GM19099 (cell line): ENCODE data around the gene IL33.

ENCODE experiments used
- POLR2A ChIP-seq: IDR thresholded peaks from 3 replicates; pipeline ENCODE4 v1.6.1; 2011; ENCODE audit warnings: low read depth; ENCODE audit not compliant: insufficient read length; ENCODE audit errors: extremely low read depth

IL33 gene

DNA sequence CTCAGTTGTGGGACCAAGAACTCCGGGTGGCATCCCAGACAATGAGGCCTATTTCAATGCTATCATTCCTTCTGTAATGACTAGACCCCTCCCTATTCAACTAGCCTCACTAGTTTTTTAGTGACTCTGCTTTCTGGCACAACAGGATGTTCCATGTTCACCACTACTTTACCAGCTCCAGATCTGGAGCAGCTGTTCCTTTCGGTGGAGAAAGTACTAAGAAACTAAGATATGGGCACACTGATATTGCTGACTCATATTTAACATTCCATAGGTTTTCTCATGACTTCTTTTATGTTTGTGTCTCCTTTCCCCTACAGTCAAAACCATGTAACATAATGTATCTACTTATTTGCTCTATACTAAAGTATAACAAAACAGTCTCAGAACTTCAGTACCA is 24.1 kb downstream of the IL33 start:
- TF ChIP-seq POLR2A: no peak

DNA sequence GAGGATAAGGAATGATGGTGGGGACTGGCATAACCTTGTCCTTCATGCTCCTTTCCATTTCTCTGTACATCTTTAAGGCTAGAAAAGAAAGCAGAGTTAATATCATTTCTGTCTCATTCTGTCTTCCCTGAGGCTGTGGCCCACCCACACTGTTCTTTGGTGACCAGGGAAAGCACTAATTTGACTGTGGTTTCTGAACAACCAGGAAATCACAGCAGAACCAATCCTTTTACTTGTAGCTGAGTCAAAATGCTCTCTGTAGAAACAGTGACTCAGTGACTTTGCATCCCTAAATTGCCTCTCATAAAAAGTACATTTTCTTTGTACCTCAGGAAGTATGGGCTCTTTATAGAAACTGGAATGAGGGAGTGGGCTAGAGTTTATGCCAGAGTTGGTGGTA is 28.1 kb downstream of the IL33 start:
- no peak for TF ChIP-seq POLR2A

DNA sequence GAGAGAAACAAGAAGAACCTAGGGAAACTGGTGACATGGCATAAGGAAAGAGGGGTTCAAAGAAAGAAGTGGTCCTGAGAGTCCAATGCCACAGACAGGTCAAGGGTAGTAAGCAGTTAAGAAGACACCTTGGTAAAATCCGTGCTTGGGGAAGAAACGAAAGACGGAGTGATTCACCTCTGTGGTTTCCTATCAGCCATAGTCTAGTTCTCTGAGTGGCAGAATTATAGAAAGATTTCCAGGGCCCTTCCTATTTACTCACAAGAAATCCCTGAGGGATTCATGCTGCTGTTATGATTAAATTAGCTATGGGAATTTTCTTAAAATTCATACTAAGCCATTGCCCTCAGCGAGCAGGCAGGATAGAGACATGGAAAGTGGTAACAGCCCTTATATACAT is 31.7 kb downstream of the IL33 start:
- no peak for TF ChIP-seq POLR2A

DNA sequence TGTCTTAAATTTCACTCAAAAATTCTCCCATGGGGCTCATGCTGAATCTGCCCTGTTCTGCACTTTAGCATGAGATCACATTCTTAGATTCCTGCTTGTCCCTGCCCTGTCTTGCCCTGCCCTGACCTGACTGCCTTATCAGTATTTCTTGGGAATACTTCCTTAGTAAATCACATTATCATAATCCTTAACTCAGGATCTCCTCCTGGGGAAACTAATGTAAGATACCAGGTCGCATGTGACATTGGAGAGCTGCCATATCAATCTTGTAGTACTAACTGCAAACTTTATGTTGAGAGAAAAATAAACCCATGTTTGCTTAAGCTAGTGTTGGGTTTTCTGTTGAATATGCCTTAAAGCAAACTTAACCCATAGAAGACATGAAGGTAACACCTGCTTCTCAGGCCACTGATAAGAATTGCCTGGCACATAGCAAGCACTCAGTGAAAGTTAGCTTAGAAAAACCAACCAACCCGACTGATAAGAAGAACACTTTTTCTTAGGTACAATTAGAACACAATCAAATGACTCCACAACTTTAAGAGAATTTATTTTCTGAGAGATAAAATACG is 53.3 kb downstream of the IL33 start:
- no peak for TF ChIP-seq POLR2A

DNA sequence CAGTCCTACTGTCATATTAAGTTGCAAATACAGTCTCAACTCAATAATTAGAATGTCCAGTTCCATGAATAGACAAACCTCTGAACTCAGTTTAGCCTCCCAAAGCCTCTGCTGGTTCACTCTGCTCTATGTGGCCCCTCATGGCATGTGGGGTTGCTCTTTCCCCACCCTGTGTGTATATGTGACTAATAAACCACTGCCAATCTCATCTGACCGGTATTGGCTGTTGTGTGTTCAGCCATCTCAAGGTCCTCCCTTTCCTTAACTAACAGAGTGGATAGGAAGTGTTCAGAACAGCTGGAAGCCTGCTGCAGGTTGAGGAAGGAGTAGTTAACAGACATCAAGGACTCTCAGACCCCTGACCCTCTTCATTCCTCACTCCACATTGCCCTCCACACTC is 55.3 kb downstream of the IL33 start:
- TF ChIP-seq POLR2A: no peak

DNA sequence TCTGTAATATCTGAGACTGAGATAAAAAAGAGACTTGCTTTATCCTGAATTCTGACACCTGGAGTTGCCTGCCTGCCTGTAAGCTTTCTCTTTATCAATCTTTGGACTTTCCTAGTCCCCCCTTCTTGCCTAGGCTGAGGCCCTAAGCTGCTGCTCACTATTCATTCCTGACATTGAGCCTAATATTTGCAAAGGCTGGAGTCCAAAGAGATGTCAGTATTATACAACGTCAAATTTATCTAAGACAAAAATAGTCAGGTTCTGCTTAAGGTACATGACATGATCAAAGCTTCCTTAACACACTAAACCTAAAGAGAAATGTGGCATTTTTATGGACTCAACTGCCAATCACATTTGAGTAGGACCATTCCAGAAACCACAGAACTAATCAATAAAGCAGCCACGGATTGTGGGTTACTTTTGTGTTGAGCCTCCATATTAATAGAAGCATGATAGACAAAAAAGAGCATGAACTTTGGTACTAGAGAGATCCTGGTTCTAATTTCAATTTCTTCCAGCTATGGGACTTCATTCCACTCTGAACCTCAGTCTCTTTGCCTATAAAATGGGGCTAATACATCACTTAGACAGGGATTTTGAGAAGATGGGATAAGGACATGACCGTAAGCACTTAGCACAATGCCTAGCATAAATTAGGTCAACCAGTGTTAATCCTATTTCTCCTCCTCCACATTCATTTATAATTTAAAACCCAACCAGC is 56.1 kb downstream of the IL33 start:
- no peak for TF ChIP-seq POLR2A

DNA sequence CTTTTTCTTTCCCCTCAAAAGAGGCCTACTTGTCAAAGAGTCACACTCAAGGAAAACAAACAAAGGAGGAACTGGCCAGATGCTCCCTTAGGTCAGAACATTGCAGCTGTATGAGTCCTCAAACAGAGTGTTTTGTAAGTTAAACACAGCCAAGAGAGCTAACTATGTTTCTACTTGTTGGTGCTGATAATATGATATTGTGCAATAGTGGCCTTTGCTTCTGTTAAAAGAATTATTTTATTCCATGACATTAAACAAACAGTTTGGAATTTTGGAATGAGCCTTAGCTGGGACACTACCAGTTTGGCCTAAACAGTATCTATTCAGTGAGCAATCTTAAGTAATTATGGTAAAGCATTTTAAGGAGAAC is 56.6 kb downstream of the IL33 start:
- no peak for TF ChIP-seq POLR2A

DNA sequence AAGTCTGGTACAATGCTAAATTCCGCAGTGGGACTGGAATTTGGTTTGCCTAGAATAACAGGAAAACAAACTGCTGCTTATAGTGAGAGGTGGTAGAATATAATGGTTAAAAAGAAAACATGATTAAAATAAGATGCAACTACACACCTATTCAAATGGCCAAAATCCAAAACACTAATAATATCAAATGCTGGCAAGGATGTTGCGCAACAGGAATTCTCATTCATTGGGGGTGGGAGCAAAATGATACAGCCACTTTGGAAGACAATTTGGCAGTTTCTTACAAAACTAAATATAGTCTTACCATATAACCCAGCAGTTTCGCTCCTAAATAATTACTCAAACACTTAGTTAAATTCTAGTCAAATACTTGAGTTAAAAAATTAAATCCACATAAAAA is 61.8 kb downstream of the IL33 start:
- no peak for TF ChIP-seq POLR2A

DNA sequence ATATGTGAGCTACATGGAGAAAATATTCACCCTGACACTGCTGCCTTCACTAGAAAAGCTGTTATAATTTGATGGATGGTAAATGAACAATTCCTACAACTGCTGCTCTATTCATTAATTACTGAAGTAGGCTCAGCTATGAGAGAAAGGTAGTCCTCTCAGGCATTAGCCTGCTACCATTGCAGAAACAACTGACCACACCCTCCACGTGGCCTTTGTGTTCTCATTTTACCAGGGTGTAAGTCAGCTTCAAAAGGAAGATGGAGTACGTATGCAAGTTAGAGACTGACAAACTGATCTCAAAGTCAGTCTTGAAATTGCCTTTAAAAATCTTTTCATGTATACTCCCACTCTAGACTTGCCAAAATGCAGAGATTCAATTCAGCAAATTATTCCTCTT is 86.3 kb downstream of the IL33 start:
- no peak for TF ChIP-seq POLR2A

DNA sequence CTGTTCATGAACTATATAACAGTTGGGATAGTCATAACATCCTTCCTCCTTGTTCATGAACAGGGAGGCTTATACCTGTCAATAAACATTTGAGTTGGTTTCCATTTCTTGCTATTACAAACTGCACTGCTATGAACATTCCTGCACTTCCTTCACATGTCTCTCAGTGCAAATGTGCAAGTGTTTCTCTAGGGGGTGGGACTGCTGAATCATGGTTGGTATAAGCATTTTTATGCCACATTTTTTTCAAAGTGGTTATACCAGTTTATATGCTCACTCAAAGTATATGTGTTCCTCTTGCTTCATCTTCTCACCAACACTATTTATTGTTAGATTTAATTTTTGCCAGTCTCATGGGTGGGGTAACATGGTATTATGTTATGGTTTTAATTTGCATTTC is 86.8 kb downstream of the IL33 start:
- no peak for TF ChIP-seq POLR2A

DNA sequence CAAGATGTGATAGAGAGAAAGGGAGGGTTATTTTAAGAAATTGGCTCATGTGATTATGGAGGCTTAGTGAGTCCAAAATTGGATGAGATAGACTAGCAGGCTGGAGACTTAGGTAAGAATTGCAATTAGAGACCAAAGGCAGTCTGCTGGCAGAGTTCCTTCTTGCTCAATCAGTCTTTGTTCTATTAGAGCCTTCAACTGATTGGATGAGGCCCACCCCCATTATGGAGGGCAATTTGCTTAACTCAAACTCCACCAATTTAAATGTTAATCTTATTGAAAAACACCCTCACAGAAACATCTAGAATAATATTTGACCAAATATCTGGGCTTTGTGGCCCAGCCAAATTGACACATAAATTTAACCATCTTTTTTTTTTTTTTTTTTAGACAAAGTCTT is 88.6 kb downstream of the IL33 start:
- TF ChIP-seq POLR2A: no peak

DNA sequence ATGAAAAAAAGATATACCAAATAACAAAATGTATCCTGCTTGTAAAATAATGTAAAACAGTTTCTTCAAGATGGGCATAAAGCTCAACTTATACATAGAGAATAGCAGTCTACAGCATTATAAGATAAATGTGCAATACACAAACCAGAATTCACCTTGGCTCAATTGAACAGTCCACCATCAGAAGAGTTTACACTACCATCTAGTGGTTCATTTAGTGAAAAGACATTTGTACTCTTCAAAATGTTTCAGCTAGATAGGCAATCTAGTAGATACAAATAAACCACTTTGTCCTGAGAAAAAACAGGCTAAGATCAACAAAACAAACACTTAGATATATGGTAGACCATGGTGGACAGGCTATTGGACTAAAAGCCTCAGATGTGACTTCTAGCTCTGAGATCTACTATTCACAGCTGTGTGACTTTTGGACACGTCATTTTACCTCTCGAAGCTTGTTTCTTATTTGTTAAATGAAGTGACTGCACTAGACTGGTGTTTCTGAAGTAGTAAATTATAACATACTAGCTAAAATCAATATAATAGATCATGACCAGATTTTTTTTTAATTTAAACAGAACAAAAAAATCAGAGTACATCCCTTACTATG is 90.5 kb downstream of the IL33 start:
- TF ChIP-seq POLR2A: no peak
